ENCODE measurements around the gene GJC2. TPM values are rescaled to one million over a fixed set of nuclear protein-coding genes. Genes with fewer than 3 reads are reported as not detected.
"Not testable (repeated sequence)": the region's sequence is repeated elsewhere in the genome, so short reads cannot be mapped to it uniquely, and the experiment has no call there.

GJC2 gene
- total and polyA plus RNA-seq, 4 experiments from 2014 or later, result 0.61 to 0.80 TPM; not detected in 2

- peaks cover 12% of the 10 kb centered on the region for H3K4me1 ChIP-seq (ENCODE audit: insufficient read depth, low read length)
- peaks cover 21 to 42% (median 31%) of the 10 kb centered on the region in 4 donors for H3K4me1 Mint-ChIP-seq
- peaks cover 3 to 9% of the 10 kb centered on the region in 2 donors for H3K36me3 Mint-ChIP-seq
- ChIA-PET POLR2A (ENCODE audit: partially characterized antibody) (no interaction called here), CTCF (ENCODE audit: partially characterized antibody) (interaction anchor here (0.8 to 1.5 kb wide), 2 partner anchors 40 to 287 kb away, joined by 4 read pairs; no protein-coding TSS in a partner anchor)
- H3K27ac ChIP-seq (ENCODE audit: low read depth, low read length), result no peak overlapping the region
- no peaks in the 10 kb centered on the region for H3K27me3 ChIP-seq (ENCODE audit: insufficient read depth, low read length)
- no peak overlapping the region for H3K4me3 Mint-ChIP-seq
- H3K27me3 Mint-ChIP-seq, result no peaks in the 10 kb centered on the region
- H3K36me3 ChIP-seq (ENCODE audit: insufficient read depth, low read length), result peaks cover 3% of the 10 kb centered on the region
- H3K4me3 ChIP-seq (ENCODE audit: low read length in 2 of 2), result no peak overlapping the region
- peak overlapping the region in 2 of 7 donors; percentile 81 to 96 for H3K27ac Mint-ChIP-seq
- no peak for DNase-seq
- peaks cover 0 to 2% (median 0%) of the 10 kb centered on the region in 8 donors for H3K9me3 Mint-ChIP-seq
- intact Hi-C loops (cut with micrococcal nuclease), result no loop called here
- no peaks in the 10 kb centered on the region for H3K9me3 ChIP-seq (ENCODE audit: control insufficient read depth in 1 of 2, low read length in 2 of 2)
Measured at GRCh38 chr1:228171221-228171891, 21.6 kb downstream of the GJC2 start.

GRCh38 chr1:228172591-228173527 lies 23.1 kb downstream of the GJC2 start:
- CTCF ChIA-PET (ENCODE audit: partially characterized antibody), result no interaction called here
- no peak for DNase-seq
- intact Hi-C loops (cut with micrococcal nuclease), result no loop called here
- POLR2A ChIA-PET (ENCODE audit: partially characterized antibody), result interaction anchor here (4.9 kb wide), 1 partner anchor 8 kb away, joined by 26 read pairs; the partner anchor contains the start of gene IBA57
- no peaks in the 10 kb centered on the region for H3K4me1 ChIP-seq (ENCODE audit: insufficient read depth, low read length)
- H3K4me3 ChIP-seq (ENCODE audit: low read length in 2 of 2), result no peak overlapping the region
- H3K4me3 Mint-ChIP-seq, result no peak overlapping the region
- no peaks in the 10 kb centered on the region for H3K9me3 ChIP-seq (ENCODE audit: control insufficient read depth in 1 of 2, low read length in 2 of 2)
- peak overlapping the region in 6 of 7 donors; percentile 38 to 96 (median 60) for H3K27ac Mint-ChIP-seq
- peak overlapping the region; percentile 38 for H3K27ac ChIP-seq (ENCODE audit: low read depth, low read length)
- no peaks in the 10 kb centered on the region for H3K27me3 ChIP-seq (ENCODE audit: insufficient read depth, low read length)
- peaks cover 11 to 30% (median 21%) of the 10 kb centered on the region in 4 donors for H3K4me1 Mint-ChIP-seq
- H3K27me3 Mint-ChIP-seq, result no peaks in the 10 kb centered on the region
- peaks cover 3% of the 10 kb centered on the region for H3K36me3 ChIP-seq (ENCODE audit: insufficient read depth, low read length)
- H3K9me3 Mint-ChIP-seq, result peaks cover 0 to 2% (median 0%) of the 10 kb centered on the region in 8 donors
- peaks cover 6 to 10% of the 10 kb centered on the region in 2 donors for H3K36me3 Mint-ChIP-seq

DNA sequence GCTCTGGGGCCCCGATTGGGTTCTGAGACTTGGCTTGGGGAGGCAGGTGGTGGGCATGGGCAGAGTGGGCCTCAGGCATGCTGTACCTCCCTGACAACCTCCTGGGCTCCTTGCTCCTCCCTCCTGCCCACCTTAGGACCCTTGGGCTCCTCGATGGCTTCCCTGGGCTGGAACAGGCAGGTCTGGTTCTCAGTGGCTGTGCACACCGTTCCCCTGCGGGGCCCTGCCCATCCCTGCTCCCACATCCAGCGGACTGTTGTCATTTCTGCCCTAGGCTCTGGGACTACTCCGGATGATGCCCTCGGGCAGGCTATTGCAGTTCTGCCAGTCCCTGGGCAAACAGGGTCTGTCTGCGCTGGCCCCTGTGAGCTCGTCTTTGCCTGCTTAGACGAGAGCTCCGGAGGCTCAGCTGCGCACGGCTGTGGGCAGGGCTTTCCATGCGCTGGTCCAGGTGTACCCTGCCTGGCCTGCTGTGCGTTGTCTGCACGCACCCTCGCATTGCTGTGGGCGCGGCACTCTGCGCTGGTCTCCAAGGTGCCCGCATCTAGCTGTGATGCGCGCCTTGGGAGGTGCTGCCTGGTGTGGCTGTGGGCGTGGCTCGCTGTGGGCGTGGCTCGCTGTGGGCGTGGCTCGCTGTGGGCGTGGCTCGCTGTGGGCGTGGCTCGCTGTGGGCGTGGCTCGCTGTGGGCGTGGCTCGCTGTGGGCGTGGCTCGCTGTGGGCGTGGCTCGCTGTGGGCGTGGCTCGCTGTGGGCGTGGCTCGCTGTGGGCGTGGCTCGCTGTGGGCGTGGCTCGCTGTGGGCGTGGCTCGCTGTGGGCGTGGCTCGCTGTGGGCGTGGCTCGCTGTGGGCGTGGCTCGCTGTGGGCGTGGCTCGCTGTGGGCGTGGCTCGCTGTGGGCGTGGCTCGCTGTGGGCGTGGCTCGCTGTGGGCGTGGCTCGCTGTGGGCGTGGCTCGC lies 24.1 kb downstream of the GJC2 start:
- CTCF ChIA-PET (ENCODE audit: partially characterized antibody), result interaction anchor here (1.6 kb wide), 1 partner anchor 7 kb away, joined by 6 read pairs; the partner anchor contains the start of gene IBA57
- peak overlapping the region in 5 of 7 donors; percentile 4 to 73 (median 53) for H3K27ac Mint-ChIP-seq

GRCh38 chr1:228174482-228175315 lies 25.0 kb downstream of the GJC2 start:
- H3K9me3 Mint-ChIP-seq, result no peaks in the 10 kb centered on the region
- peak in 4 of 5 donors; percentile 34 to 63 (median 50) for DNase-seq
- H3K9me3 ChIP-seq (ENCODE audit: control insufficient read depth in 1 of 2, low read length in 2 of 2), result no peaks in the 10 kb centered on the region
- ChIA-PET POLR2A (ENCODE audit: partially characterized antibody) (interaction anchor here (1.2 to 4.9 kb wide), 2 partner anchors 10 to 35 kb away, joined by 3 to 26 read pairs; partner anchors contain the start of genes GUK1 and IBA57), CTCF (ENCODE audit: partially characterized antibody) (interaction anchor here (1.6 kb wide), 1 partner anchor 8 kb away, joined by 6 read pairs; the partner anchor contains the start of gene IBA57)
- peaks cover 6 to 8% of the 10 kb centered on the region in 2 donors for H3K36me3 Mint-ChIP-seq
- H3K27ac Mint-ChIP-seq, result peak overlapping the region in 2 of 7 donors; percentile 73 to 74
- no peak overlapping the region for H3K27ac ChIP-seq (ENCODE audit: low read depth, low read length)
- H3K4me3 ChIP-seq (ENCODE audit: low read length in 2 of 2), result no peak overlapping the region
- no peaks in the 10 kb centered on the region for H3K27me3 ChIP-seq (ENCODE audit: insufficient read depth, low read length)
- H3K4me3 Mint-ChIP-seq, result no peak overlapping the region
- H3K4me1 Mint-ChIP-seq, result peaks cover 6 to 14% (median 10%) of the 10 kb centered on the region in 4 donors
- intact Hi-C loops (cut with micrococcal nuclease), result loop anchor here (1.0 kb wide), 1 partner anchor 8 kb away; no protein-coding TSS in a partner anchor
- H3K36me3 ChIP-seq (ENCODE audit: insufficient read depth, low read length), result peaks cover 3% of the 10 kb centered on the region
- H3K27me3 Mint-ChIP-seq, result no peaks in the 10 kb centered on the region
- H3K4me1 ChIP-seq (ENCODE audit: insufficient read depth, low read length), result no peaks in the 10 kb centered on the region

More for the DNA sequence above, 24.1 kb downstream of the GJC2 start:
- intact Hi-C loops (cut with micrococcal nuclease), result loop anchor here (1.0 kb wide), 1 partner anchor 8 kb away; no protein-coding TSS in a partner anchor
- not testable (repeated sequence) for H3K9me3 ChIP-seq (ENCODE audit: control insufficient read depth in 1 of 2, low read length in 2 of 2); H3K36me3 ChIP-seq (ENCODE audit: insufficient read depth, low read length); H3K4me3 ChIP-seq (ENCODE audit: low read length in 2 of 2); H3K4me3 Mint-ChIP-seq; H3K4me1 ChIP-seq (ENCODE audit: insufficient read depth, low read length); H3K27me3 ChIP-seq (ENCODE audit: insufficient read depth, low read length); H3K9me3 Mint-ChIP-seq; H3K27me3 Mint-ChIP-seq
- Mint-ChIP-seq H3K4me1 (peaks cover 8 to 23% (median 16%) of the 10 kb centered on the region in 4 donors), H3K36me3 (peaks cover 9 to 12% of the 10 kb centered on the region in 2 donors)
- peak in 3 of 5 donors; percentile 33 to 56 (median 36) for DNase-seq
- H3K27ac ChIP-seq (ENCODE audit: low read depth, low read length), result peak overlapping the region; percentile 38
- POLR2A ChIA-PET (ENCODE audit: partially characterized antibody), result interaction anchor here (1.2 to 4.9 kb wide), 2 partner anchors 9 to 34 kb away, joined by 3 to 26 read pairs; partner anchors contain the start of genes GUK1 and IBA57

GRCh38 chr1:228175316-228176023 lies 25.7 kb downstream of the GJC2 start:
- no peaks in the 10 kb centered on the region for H3K4me1 ChIP-seq (ENCODE audit: insufficient read depth, low read length)
- H3K27ac ChIP-seq (ENCODE audit: low read depth, low read length), result no peak overlapping the region
- Mint-ChIP-seq H3K4me3 (no peak overlapping the region), H3K27ac (peak overlapping the region in 2 of 7 donors; percentile 68 to 73), H3K36me3 (peaks cover 7 to 8% of the 10 kb centered on the region in 2 donors), H3K27me3 (no peaks in the 10 kb centered on the region), H3K9me3 (no peaks in the 10 kb centered on the region), H3K4me1 (peaks cover 5 to 15% (median 10%) of the 10 kb centered on the region in 4 donors)
- H3K9me3 ChIP-seq (ENCODE audit: control insufficient read depth in 1 of 2, low read length in 2 of 2), result no peaks in the 10 kb centered on the region
- peaks cover 3% of the 10 kb centered on the region for H3K36me3 ChIP-seq (ENCODE audit: insufficient read depth, low read length)
- CTCF ChIA-PET (ENCODE audit: partially characterized antibody), result interaction anchor here (1.6 to 2.5 kb wide), 2 partner anchors 9 kb away, joined by 6 to 17 read pairs; partner anchors contain the start of gene IBA57
- H3K27me3 ChIP-seq (ENCODE audit: insufficient read depth, low read length), result no peaks in the 10 kb centered on the region
- H3K4me3 ChIP-seq (ENCODE audit: low read length in 2 of 2), result no peak overlapping the region
- POLR2A ChIA-PET (ENCODE audit: partially characterized antibody), result interaction anchor here (4.9 kb wide), 1 partner anchor 10 kb away, joined by 26 read pairs; the partner anchor contains the start of gene IBA57
- intact Hi-C loops (cut with micrococcal nuclease), result no loop called here
- DNase-seq, result no peak

All from CD4-positive, alpha-beta memory T cell (primary cell).